Measurements from ENCODE around the gene SMOC2.
"Not testable (repeated sequence)": the region's sequence is repeated elsewhere in the genome, so short reads cannot be mapped to it uniquely, and the experiment has no call there.

The SMOC2 gene

GRCh38 chr6:168692193-168692914 lies 251.4 kb downstream of the SMOC2 start:
- no peak for DNase-seq

GRCh38 chr6:168692915-168693257 lies 251.9 kb downstream of the SMOC2 start:
- DNase-seq, result not testable (repeated sequence)

GRCh38 chr6:168694797-168695196 lies 253.8 kb downstream of the SMOC2 start:
- not testable (repeated sequence) for DNase-seq

GRCh38 chr6:168695701-168696100 lies 254.7 kb downstream of the SMOC2 start:
- no peak for DNase-seq

- DNase-seq, result no peak
These were observed 257.9 kb downstream of the SMOC2 start for GRCh38 chr6:168698923-168699322.

GRCh38 chr6:168699631-168700295 lies 258.8 kb downstream of the SMOC2 start:
- DNase-seq, result no peak

- DNase-seq, result no peak
These were observed 259.9 kb downstream of the SMOC2 start for GRCh38 chr6:168700880-168701279.

- DNase-seq, result no peak
These were observed 263.0 kb downstream of the SMOC2 start for GRCh38 chr6:168703990-168704389.

GRCh38 chr6:168704678-168705077 lies 263.7 kb downstream of the SMOC2 start:
- no peak for DNase-seq

- not testable (repeated sequence) for DNase-seq
These were observed 264.3 kb downstream of the SMOC2 start for GRCh38 chr6:168705271-168705670.

GRCh38 chr6:168706471-168707177 lies 265.6 kb downstream of the SMOC2 start:
- no peak for DNase-seq

- no peak for DNase-seq
These were observed 267.5 kb downstream of the SMOC2 start for GRCh38 chr6:168708526-168708925.

- DNase-seq, result no peak
These were observed 268.0 kb downstream of the SMOC2 start for GRCh38 chr6:168708984-168709383.

- no peak for DNase-seq
These were observed 268.4 kb downstream of the SMOC2 start for GRCh38 chr6:168709390-168709789.

GRCh38 chr6:168709991-168710390 lies 269.0 kb downstream of the SMOC2 start:
- no peak for DNase-seq

GRCh38 chr6:168711049-168711640 lies 270.2 kb downstream of the SMOC2 start:
- no peak for DNase-seq

GRCh38 chr6:168711666-168712300 lies 270.8 kb downstream of the SMOC2 start:
- DNase-seq, result no peak

GRCh38 chr6:168712993-168713392 lies 272.0 kb downstream of the SMOC2 start:
- DNase-seq, result no peak

GRCh38 chr6:168713839-168714238 lies 272.9 kb downstream of the SMOC2 start:
- DNase-seq, result no peak

- DNase-seq, result no peak
These were observed 273.7 kb downstream of the SMOC2 start for GRCh38 chr6:168714547-168715260.

- DNase-seq, result no peak
These were observed 274.9 kb downstream of the SMOC2 start for GRCh38 chr6:168715643-168716481.

Measured in fibroblast of skin of right biceps (primary cell).